Heart left ventricle (tissue), 16 donors: ENCODE results near the gene C5orf52. TPM values are rescaled to one million over a fixed set of nuclear protein-coding genes. Genes with fewer than 3 reads are reported as not detected.

Experiments
- ATAC-seq, 4 donors: fragments of 200-7000 bp; cut with Tn5 transposase; one replicate each; pipeline ENCODE4 v1.9.1; 2020 to 2022; ENCODE audit warnings: moderate library complexity in 4 of 4, mild to moderate bottlenecking in 3 of 4, moderate number of reproducible peaks in 1 of 4
- DNase-seq, 5 donors: peaks; one replicate each; pipeline ENCODE4 v3.0.0-alpha.2; 2020
- H3K27ac ChIP-seq, 12 donors: fragments of 200-600 bp; sonication (generic) in 4 of 12; one replicate each; pipeline versions ENCODE4 v1.5.0 to v1.8.0; 2016 to 2022; ENCODE audit warnings: mild to moderate bottlenecking in 2 of 12
- H3K27me3 ChIP-seq, 9 donors: fragments of 200-600 bp; sonication (generic) in 2 of 9; one replicate each; pipeline versions ENCODE4 v1.5.1 to v1.8.0; 2016 to 2022; ENCODE audit warnings: mild to moderate bottlenecking in 3 of 9
- H3K36me3 ChIP-seq, 9 donors: fragments of 200-600 bp; sonication (generic) in 2 of 9; one replicate each; pipeline versions ENCODE4 v1.5.0 to v1.8.0; 2018 to 2022; ENCODE audit warnings: mild to moderate bottlenecking in 2 of 9
- H3K4me1 ChIP-seq, 12 donors: fragments of 200-600 bp; sonication (generic) in 4 of 12; one replicate each; pipeline versions ENCODE4 v1.5.0 to v1.8.0; 2016 to 2022; ENCODE audit warnings: mild to moderate bottlenecking in 3 of 12
- H3K4me3 ChIP-seq, 12 donors: fragments of 200-600 bp; sonication (generic) in 4 of 12; one replicate each; pipeline versions ENCODE4 v1.5.0 to v1.8.0; 2017 to 2022; ENCODE audit warnings: mild to moderate bottlenecking in 9 of 12, moderate library complexity in 4 of 12
- H3K9me3 ChIP-seq, 12 donors: fragments of 200-600 bp; sonication (generic) in 4 of 12; one replicate each; pipeline versions ENCODE4 v1.5.0 to v1.8.0; 2016 to 2022; ENCODE audit warnings: mild to moderate bottlenecking in 1 of 12
- POLR2A ChIP-seq, 2 donors: fragments of 450-650 bp; IDR thresholded peaks; one replicate each; pipeline ENCODE4 v1.6.1; 2017; ENCODE audit warnings: antibody characterized with exemption in 2 of 2, mild to moderate bottlenecking in 2 of 2, moderate library complexity in 2 of 2
- WGBS, 4 donors: extraction: QIAGEN DNeasy Blood & Tissue Kit in 2 of 4; methylation state at CpG; one replicate each; pipeline versions ENCODE4 v1.1.5 to v1.1.7; 2013 to 2018; 5-methylcytosine and 5-hydroxymethylcytosine counted together
- intact Hi-C, 10 donors: fragments of 100-400 bp; cut with DNase I; formaldehyde crosslinking; loops; one replicate each; pipeline versions ENCODE4 v1.11.1 to v1.14.2; 2022
- polyA plus RNA-seq, 2 donors: library from polyadenylated mRNA; stranded (reverse); fragments of 200-250 nt; gene quantifications; one replicate each; pipeline ENCODE4 v1.2.3, GENCODE V29; 2013
- total RNA-seq, 9 donors: library from RNA; depleted of rRNA in 2 of 9; stranded (reverse); fragments of >200 nt in 2 of 9; fragmentation: NEBNext Ultra II Directional in 3 of 9; extraction: Animal tissue kit (Norgen Biotek cat#: 25700) in 3 of 9; gene quantifications; one replicate each; pipeline versions ENCODE4 v1.1.0 to v1.2.4, GENCODE V29; 2016 to 2023
- TF ChIP-seq, protein P1 (sequence below), 12 donors: fragments of 200-600 bp; sonication (generic) in 4 of 12; IDR thresholded peaks; one replicate each; pipeline versions ENCODE4 v1.5.0 to v1.8.0; 2018 to 2022; ENCODE audit warnings: antibody characterized with exemption in 12 of 12, mild to moderate bottlenecking in 5 of 12
- donor health status: ischemic (EF 13 %, LVEDD 7.1; RV severe dilation, severe dysfunction).
- donor health status: healthy with polysubstance abuse.
- donor health status: DM: no; HTN: yes; CAD: no.
- donor health status: DM: no; HTN: no; CAD: no.
- donor health status: ischemic (EF 25% LVEDD 6.9; RV normal size, moderate dysfunction).
- donor health status: ischemic (EF 25% LVEDD 5.7; RV mildly dilated, moderate dysfunction).
- donor health status: healthy.
- donor health status: DM: yes; HTN: yes; CAD: no.
- donor health status: ischemic (EF 35%, LVEDD 5.7; RV mildly dilated, moderate dysfunction).
- donor health status: nonischemic (EF 11% LVEDD 7.7; RV severe dilation, severe dysfunction).
- donor health status: DM: yes; HTN: yes; CAD: no.
- donor health status: PGD.
- donor health status: ischemic (EF 29% LVEDD 5.4; RV normal size, mild dysfunction).
- donor health status: nonischemic (EF 23%, LVEDD 6.1; RV moderate dilation, normal function).

C5orf52 gene
- total and polyA plus RNA-seq, 11 donors: not detected

DNA sequence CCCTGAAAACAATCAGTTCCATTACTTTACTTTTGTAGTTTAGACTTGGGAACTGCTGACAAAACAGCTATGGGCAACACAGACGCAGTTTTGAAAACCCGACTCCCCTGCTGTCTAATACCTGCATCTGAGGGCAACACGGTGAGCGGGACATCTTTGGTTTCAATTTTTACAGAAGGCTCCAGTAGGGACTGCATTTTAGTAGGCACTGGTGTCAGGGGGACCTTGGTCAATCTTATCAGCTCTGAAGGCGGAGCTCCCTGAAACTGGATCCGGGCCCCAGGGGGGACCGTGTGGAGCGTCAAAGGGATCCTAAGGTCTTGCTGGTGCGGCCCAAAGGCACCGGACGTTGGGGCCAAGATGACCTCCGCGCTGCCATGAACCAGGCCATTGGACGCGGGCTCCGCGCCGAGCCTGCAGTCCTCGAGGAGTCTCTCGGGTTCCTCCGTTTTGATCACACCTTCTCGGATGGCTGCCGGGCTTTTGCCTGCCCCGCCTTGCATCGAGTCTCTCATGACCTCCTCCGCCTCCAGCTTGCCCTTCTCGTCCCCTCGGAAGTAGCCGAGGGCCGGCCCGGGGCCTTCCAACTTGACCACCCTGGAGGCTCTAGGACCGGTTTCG is 20.2 kb upstream of the C5orf52 start:
- ATAC-seq (peak in 2 of 4 donors; percentile 24 to 34), DNase-seq (peak in 1 of 5 donors; percentile 22)
- 70 to 83% (median 73%) methylated on average over 28 to 33 of the region's 33 CpGs for WGBS, 4 donors
- Histone ChIP-seq H3K4me1 (peaks cover 0 to 7% (median 1%) of the 10 kb centered on the region in 12 donors), H3K27ac (no peak overlapping the region), H3K36me3 (no peaks in the 10 kb centered on the region), H3K4me3 (peak overlapping the region in 8 of 12 donors; percentile 41 to 64 (median 54)), H3K9me3 (peaks cover 0 to 6% (median 0%) of the 10 kb centered on the region in 12 donors), H3K27me3 (peaks cover 0 to 5% (median 0%) of the 10 kb centered on the region in 9 donors)
- intact Hi-C loops: no loop called here
- TF ChIP-seq, protein P1, sequence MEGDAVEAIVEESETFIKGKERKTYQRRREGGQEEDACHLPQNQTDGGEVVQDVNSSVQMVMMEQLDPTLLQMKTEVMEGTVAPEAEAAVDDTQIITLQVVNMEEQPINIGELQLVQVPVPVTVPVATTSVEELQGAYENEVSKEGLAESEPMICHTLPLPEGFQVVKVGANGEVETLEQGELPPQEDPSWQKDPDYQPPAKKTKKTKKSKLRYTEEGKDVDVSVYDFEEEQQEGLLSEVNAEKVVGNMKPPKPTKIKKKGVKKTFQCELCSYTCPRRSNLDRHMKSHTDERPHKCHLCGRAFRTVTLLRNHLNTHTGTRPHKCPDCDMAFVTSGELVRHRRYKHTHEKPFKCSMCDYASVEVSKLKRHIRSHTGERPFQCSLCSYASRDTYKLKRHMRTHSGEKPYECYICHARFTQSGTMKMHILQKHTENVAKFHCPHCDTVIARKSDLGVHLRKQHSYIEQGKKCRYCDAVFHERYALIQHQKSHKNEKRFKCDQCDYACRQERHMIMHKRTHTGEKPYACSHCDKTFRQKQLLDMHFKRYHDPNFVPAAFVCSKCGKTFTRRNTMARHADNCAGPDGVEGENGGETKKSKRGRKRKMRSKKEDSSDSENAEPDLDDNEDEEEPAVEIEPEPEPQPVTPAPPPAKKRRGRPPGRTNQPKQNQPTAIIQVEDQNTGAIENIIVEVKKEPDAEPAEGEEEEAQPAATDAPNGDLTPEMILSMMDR (IDR thresholded peaks at IDR 0.05): no peak
- TF ChIP-seq POLR2A (IDR thresholded peaks at IDR 0.05): no peak

DNA sequence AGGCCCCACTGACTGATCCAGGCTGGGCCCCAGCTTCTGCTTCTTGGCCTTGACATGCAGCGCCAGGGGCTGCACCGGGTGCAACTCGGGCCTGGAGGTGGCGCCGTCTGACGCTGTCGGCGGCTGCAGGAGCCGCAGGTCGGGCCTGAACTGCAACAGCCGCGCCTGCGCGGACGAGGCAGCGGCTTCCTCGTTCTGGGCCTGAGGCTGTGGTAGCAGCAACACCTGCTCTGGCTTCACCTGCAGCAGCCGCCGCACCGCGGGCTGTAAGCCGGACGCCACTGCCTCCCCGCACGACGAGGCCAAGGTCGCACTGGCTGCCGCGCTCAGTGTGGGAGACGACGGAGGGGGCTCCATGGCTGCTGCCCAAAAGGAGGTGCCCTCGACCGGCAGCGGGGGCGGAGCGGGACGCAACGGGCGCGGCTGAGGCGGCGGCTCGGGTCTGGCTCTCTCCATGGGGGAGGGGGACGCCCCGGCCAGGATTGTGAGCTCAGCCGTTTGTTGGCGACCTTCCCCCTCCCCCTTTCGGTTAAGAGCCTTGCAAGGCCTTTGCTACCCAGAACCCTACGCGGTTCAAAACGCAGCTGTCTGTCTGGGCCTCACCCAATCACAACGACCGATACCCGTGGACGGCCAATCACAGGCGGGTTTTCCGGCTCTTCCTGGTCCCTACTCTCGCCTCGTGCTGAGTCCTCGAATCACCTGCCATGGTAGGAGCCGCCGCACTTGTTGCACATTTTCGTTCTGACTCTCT is 19.5 kb upstream of the C5orf52 start:
- H3K4me1 ChIP-seq: peaks cover 0 to 7% (median 1%) of the 10 kb centered on the region in 12 donors

DNA sequence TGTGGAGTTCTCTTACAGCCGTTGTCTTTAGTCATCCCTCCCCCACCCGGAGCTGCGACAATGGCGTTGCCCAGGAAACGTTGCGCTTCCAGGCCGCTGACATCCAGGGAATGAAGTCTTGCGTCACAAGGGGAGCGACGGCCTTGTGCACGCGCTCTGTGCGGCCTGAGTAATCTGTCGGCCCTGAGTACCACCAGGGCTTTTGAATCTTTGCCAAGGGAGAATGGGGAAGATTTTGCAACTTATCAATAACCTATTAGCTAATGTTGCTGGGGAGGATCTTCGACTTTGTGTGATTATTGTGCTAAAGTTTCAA is 19.0 kb upstream of the C5orf52 start, which contains the start of gene SOX30:
Gene SOX30, minus strand, starts transcription at position 62 of the 316 bp plus-strand sequence. CDS start 360 bp downstream, outside the sequence.
- TF ChIP-seq, protein P1 (IDR thresholded peaks at IDR 0.05): no peak
- TF ChIP-seq POLR2A (IDR thresholded peaks at IDR 0.05): no peak
- ATAC-seq (no peak), DNase-seq (no peak)
- peaks cover 0 to 18% (median 4%) of the 10 kb centered on the region in 12 donors for H3K9me3 ChIP-seq
- peaks cover 0 to 7% (median 1%) of the 10 kb centered on the region in 12 donors for H3K4me1 ChIP-seq
- H3K4me3 ChIP-seq: peak within 1 kb of the TSS in 11 of 12 donors; percentile 23 to 64 (median 52)
- intact Hi-C loops: no loop called here
- H3K27me3 ChIP-seq: peaks cover 0 to 5% (median 0%) of the 10 kb centered on the region in 9 donors
- H3K36me3 ChIP-seq: no peaks in the 10 kb centered on the region
- peak within 1 kb of the TSS in 1 of 12 donors; percentile 7 for H3K27ac ChIP-seq
- 92 to 95% (median 92%) methylated on average over 15 of the region's 15 CpGs for WGBS, 4 donors

More for the DNA sequence above, 19.5 kb upstream of the C5orf52 start:
- 20 to 62% (median 28%) methylated on average over 21 to 63 of the region's 63 CpGs for WGBS, 4 donors
- peak overlapping the region in 11 of 12 donors; percentile 23 to 64 (median 52) for H3K4me3 ChIP-seq
- H3K27me3 ChIP-seq: peaks cover 0 to 5% (median 0%) of the 10 kb centered on the region in 9 donors
- peak in 3 of 4 donors; percentile 75 to 98 (median 94) for ATAC-seq
- peak; percentile 53 to 87 (median 75) for DNase-seq
- intact Hi-C loops: no loop called here
- peak overlapping the region in 1 of 12 donors; percentile 7 for H3K27ac ChIP-seq
- TF ChIP-seq, protein P1 (IDR thresholded peaks at IDR 0.05): peak in 6 of 12 donors; percentile 20 to 46 (median 26)
- TF ChIP-seq POLR2A (IDR thresholded peaks at IDR 0.05): no peak
- peaks cover 0 to 12% (median 0%) of the 10 kb centered on the region in 12 donors for H3K9me3 ChIP-seq
- no peaks in the 10 kb centered on the region for H3K36me3 ChIP-seq

DNA sequence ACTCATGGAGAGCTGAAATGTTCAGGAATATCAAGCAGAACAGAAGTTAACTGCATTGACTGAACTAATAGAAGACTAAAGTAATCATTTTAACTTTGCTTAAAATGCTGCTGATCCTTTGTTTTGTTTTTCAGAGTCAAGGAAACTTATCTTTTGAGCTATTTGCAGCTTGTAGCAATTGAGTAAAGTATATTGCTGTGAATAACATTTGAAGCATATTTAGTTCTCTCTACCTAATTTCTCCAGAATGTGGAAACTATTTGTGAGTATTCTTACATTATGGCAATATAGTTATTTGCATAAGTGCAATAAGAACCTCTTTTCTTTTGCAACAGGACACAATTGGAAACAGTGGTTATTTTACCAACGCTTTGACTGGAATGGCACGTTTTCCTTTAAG is 13.8 kb upstream of the C5orf52 start:
- Histone ChIP-seq H3K4me1 (no peaks in the 10 kb centered on the region), H3K27ac (no peak overlapping the region), H3K27me3 (no peaks in the 10 kb centered on the region), H3K4me3 (no peak overlapping the region), H3K36me3 (no peaks in the 10 kb centered on the region), H3K9me3 (peaks cover 0 to 30% (median 10%) of the 10 kb centered on the region in 12 donors)
- intact Hi-C loops: no loop called here
- 76 to 87% (median 83%) methylated on average over 2 of the region's 2 CpGs for WGBS, 4 donors
- DNase-seq (no peak), ATAC-seq (no peak)
- TF ChIP-seq, protein P1 (IDR thresholded peaks at IDR 0.05): no peak
- no peak for TF ChIP-seq POLR2A (IDR thresholded peaks at IDR 0.05)
